PC-9 (cell line): ENCODE data around the gene CCSAP. TPM values are rescaled to one million over a fixed set of nuclear protein-coding genes. Genes with fewer than 3 reads are reported as not detected.

Source experiments
- BruUV-seq: library from RNA; stranded (reverse); fragments of 400-500 nt; replicated peaks from 2 replicates; lab custom pipeline; 2021; lab: Mats Ljungman, UMichigan
- CTCF ChIA-PET: fragments of 300-600 bp; sonication (Branson Sonifier 250); formaldehyde crosslinking; loops from one replicate; lab custom pipeline; 2022; ENCODE audit warnings: antibody characterized with exemption; lab: Charles Lee
- POLR2A ChIA-PET: fragments of 300-600 bp; sonication (Branson Sonifier 250); formaldehyde crosslinking; loops from one replicate; lab custom pipeline; 2022; ENCODE audit warnings: antibody characterized with exemption; ENCODE audit not compliant: unreplicated experiment; lab: Charles Lee
- DNase-seq, 2 experiments: peaks; one replicate each; pipeline versions ENCODE4 v3.0.0 to v3.0.0-alpha.2; 2015 to 2022; ENCODE audit warnings: mixed read lengths in 1 of 2
- H2AFZ ChIP-seq: fragments of 200-600 bp; sonication (generic); 2 replicates; pipeline ENCODE4 v1.8.1; 2017; ENCODE audit warnings: antibody characterized with exemption
- H3F3A ChIP-seq: fragments of 200-600 bp; sonication (generic); 2 replicates; pipeline ENCODE4 v1.8.1; 2017; ENCODE audit warnings: antibody characterized with exemption, mild to moderate bottlenecking, low read depth; ENCODE audit not compliant: insufficient read depth
- H3K27ac ChIP-seq: fragments of 200-600 bp; sonication (generic); 2 replicates; pipeline ENCODE4 v1.6.1; 2016; ENCODE audit warnings: mixed run types
- H3K27me3 ChIP-seq: fragments of 200-600 bp; sonication (generic); 2 replicates; pipeline ENCODE4 v1.6.1; 2016; ENCODE audit warnings: low read depth, mixed run types; ENCODE audit not compliant: insufficient read depth
- H3K36me3 ChIP-seq: fragments of 200-600 bp; sonication (generic); 2 replicates; pipeline ENCODE4 v1.6.1; 2016; ENCODE audit warnings: low read depth, mixed run types
- H3K4me1 ChIP-seq: fragments of 200-600 bp; sonication (generic); replicated peaks from 2 replicates; pipeline ENCODE4 v1.6.1; 2016; ENCODE audit warnings: mixed run types; ENCODE audit not compliant: insufficient read depth
- H3K4me2 ChIP-seq: fragments of 200-600 bp; sonication (generic); 2 replicates; pipeline ENCODE4 v1.6.1; 2017; ENCODE audit warnings: mixed run types
- H3K4me3 ChIP-seq: fragments of 200-600 bp; sonication (generic); 2 replicates; pipeline ENCODE4 v1.6.1; 2016; ENCODE audit warnings: mixed run types
- H3K79me2 ChIP-seq: fragments of 200-600 bp; sonication (generic); 2 replicates; pipeline ENCODE4 v1.6.1; 2017; ENCODE audit warnings: low read depth, mixed run types
- H3K9me2 ChIP-seq: fragments of 200-600 bp; sonication (generic); 2 replicates; pipeline ENCODE4 v1.8.1; 2017; ENCODE audit warnings: mild to moderate bottlenecking; ENCODE audit not compliant: insufficient read depth
- H3K9me3 ChIP-seq: fragments of 200-600 bp; sonication (generic); 2 replicates; pipeline ENCODE4 v1.8.1; 2016; ENCODE audit warnings: low read depth; ENCODE audit not compliant: insufficient read depth
- H4K20me1 ChIP-seq: fragments of 200-600 bp; sonication (generic); 2 replicates; pipeline ENCODE4 v1.8.1; 2017; ENCODE audit not compliant: insufficient read depth
- CTCF ChIP-seq: fragments of 200-600 bp; sonication (generic); conservative IDR thresholded peaks from 2 replicates; pipeline ENCODE4 v1.6.1; 2017; ENCODE audit warnings: mixed run types, antibody characterized with exemption, mild to moderate bottlenecking, moderate library complexity
- EZH2 ChIP-seq: fragments of 200-600 bp; sonication (generic); IDR thresholded peaks from 2 replicates; pipeline ENCODE4 v1.8.0; 2017; ENCODE audit warnings: antibody characterized with exemption, low read depth
- intact Hi-C: fragments of 100-400 bp; cut with micrococcal nuclease; formaldehyde crosslinking; loops from one replicate; pipeline ENCODE4 v1.10.0; 2022; ENCODE audit not compliant: unreplicated experiment
- total RNA-seq: library from RNA; stranded (reverse); gene quantifications from 2 replicates; pipeline ENCODE4 v1.2.3, GENCODE V29; 2021

Gene CCSAP
- total RNA-seq, 1 experiment from 2014 or later, result 6.7 TPM

GRCh38 chr1:229303855-229304254 is 39.0 kb downstream of the CCSAP start:
- no TSS peak for BruUV-seq
- intact Hi-C loops, result no loop called here
- Histone ChIP-seq H3F3A (no peaks in the 10 kb centered on the region), H3K36me3 (no peaks in the 10 kb centered on the region), H3K4me1 (no peaks in the 10 kb centered on the region), H3K9me3 (no peaks in the 10 kb centered on the region), H3K27me3 (no peaks in the 10 kb centered on the region), H3K27ac (no peak overlapping the region), H2AFZ (no peak overlapping the region), H3K4me2 (no peak overlapping the region), H3K4me3 (no peak overlapping the region), H3K79me2 (no peaks in the 10 kb centered on the region), H3K9me2 (no peaks in the 10 kb centered on the region), H4K20me1 (no peaks in the 10 kb centered on the region)
- ChIA-PET CTCF (no interaction called here), POLR2A (no interaction called here)
- TF ChIP-seq CTCF (no peak), EZH2 (no peak)
- DNase-seq, result no peak

DNA sequence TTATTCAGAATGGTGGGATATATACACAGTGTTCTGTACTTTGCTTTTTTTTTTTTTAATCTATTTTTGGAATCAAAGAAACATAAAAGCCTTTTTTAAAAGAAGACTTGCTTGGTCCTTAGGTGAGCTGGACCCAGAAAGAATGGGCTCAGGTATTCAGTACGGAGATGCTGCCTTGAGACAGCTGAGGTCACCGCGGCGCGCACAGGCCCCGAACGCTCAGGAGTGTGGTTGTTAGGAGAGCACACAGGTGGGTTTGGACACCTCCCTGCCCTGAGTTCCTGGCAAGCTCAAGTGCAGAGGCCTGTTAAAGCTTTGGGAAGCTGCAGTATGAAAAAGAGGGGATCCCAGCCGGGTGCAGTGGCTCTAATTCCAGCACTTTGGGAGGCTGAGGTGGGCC is 40.1 kb downstream of the CCSAP start:
- Histone ChIP-seq H3K4me3 (no peak overlapping the region), H3K36me3 (no peaks in the 10 kb centered on the region), H3K4me1 (no peaks in the 10 kb centered on the region), H3F3A (no peaks in the 10 kb centered on the region), H3K27me3 (no peaks in the 10 kb centered on the region), H3K9me2 (no peaks in the 10 kb centered on the region), H3K4me2 (no peak overlapping the region), H3K27ac (no peak overlapping the region), H3K9me3 (no peaks in the 10 kb centered on the region), H2AFZ (no peak overlapping the region), H3K79me2 (no peaks in the 10 kb centered on the region), H4K20me1 (no peaks in the 10 kb centered on the region)
- DNase-seq, result no peak
- POLR2A ChIA-PET, result no interaction called here
- BruUV-seq, result no TSS peak
- CTCF ChIA-PET, result no interaction called here
- no peak for TF ChIP-seq EZH2
- TF ChIP-seq CTCF, result no peak
- intact Hi-C loops, result no loop called here

GRCh38 chr1:229300099-229300757 is 42.6 kb downstream of the CCSAP start:
- Histone ChIP-seq H3K9me3 (no peaks in the 10 kb centered on the region), H3F3A (no peaks in the 10 kb centered on the region), H3K4me1 (no peaks in the 10 kb centered on the region), H4K20me1 (no peaks in the 10 kb centered on the region), H2AFZ (no peak overlapping the region), H3K4me3 (no peak overlapping the region), H3K36me3 (no peaks in the 10 kb centered on the region), H3K27ac (no peak overlapping the region), H3K27me3 (no peaks in the 10 kb centered on the region), H3K79me2 (no peaks in the 10 kb centered on the region), H3K4me2 (no peak overlapping the region), H3K9me2 (no peaks in the 10 kb centered on the region)
- no peak for DNase-seq
- POLR2A ChIA-PET, result no interaction called here
- TF ChIP-seq CTCF (no peak), EZH2 (no peak)
- BruUV-seq, result no TSS peak
- CTCF ChIA-PET, result no interaction called here
- intact Hi-C loops, result no loop called here
